ENCODE data around the gene KRT9. TPM values are rescaled to one million over a fixed set of nuclear protein-coding genes. Genes with fewer than 3 reads are reported as not detected.
"Not testable (repeated sequence)": the region's sequence is repeated elsewhere in the genome, so short reads cannot be mapped to it uniquely, and the experiment has no call there.

KRT9 gene
- total RNA-seq, 1 experiment from 2014 or later, result not detected

DNA sequence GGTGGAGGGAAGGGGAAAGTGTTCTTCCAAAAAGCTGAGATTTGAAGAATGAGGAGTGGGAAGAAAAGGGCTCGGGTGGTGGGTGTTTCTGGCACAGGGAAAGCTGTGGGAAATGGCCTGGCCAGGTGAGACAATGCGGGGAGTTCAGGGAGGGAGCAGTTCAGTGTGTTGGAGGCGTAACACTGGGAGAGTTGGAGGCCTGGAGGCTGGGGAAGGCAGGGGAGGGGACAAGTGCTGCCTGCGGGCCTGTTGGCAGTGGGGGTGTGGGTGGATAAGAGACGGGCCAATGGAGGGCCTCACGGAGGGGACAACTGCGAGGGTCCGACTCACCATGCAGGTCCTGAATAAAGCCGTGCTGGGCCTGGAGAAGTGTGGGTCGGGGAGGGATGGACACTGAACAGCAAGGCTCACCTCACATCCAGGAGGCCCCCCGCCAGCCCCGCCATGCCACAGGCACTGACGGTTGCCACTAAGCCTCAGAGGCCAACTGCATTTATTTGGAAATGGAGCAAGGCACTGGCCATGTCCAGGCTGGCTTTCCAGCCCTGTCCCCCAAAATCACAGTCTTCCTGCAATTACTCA, 25.9 kb downstream of the KRT9 start:
- no peak for DNase-seq (ENCODE audit: low read depth)

DNA sequence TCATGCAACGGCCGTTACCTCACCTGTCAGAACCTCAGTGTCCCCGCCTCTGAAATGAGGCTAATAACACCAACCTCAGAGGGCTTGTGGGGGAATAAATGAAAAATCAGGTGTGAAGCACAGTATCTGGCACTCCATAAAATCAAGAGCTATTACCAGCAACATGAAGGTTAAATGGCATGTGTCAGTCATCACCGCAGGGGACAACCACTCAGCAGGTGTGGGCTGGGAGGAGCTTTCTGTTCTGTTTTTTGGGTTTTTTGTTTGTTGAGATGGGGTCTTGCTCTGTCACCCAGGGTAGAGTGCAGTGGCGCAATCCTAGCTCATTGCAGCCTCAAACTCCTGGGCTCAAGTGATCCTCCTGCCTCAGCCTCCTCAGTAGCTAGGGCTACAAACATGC, 26.9 kb downstream of the KRT9 start:
- no peak for DNase-seq (ENCODE audit: low read depth)

DNA sequence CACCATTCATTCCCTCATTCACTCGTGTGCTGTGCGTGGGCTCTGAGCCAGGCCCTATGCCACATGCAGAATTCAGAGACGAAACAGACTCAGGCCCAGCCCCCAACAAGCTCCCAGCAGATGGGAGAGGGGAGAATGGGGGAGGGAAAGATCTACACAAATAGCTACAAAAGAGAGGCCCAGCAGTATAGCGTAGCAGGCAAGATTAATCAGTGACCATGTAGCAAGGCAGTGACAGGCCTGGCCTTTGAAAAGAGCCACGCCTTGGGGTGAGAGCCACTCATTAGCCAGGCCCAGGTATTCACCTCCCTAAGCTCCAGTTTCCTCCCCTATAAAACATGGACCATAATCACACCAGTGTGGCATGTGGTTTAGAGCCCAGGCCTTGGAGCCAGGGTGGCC, 27.4 kb downstream of the KRT9 start:
- DNase-seq (ENCODE audit: low read depth), result no peak

DNA sequence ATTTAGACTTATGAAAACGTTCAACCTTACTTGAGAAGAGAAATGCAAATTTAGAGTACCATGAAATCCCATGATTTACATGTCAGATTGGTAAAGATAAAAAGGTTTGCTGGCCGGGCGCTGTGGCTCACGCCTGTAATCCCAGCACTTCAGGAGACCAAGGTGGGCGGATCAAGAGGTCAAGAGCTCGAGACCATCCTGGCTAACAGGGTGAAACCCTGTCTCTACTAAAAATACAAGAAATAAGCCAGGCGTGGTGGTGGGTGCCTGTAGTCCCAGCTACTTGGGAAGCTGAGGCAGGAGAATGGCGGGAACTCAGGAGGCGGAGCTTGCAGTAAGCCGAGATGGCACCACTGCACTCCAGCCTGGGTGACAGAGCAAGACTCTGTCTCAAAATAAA, 29.1 kb downstream of the KRT9 start:
- not testable (repeated sequence) for DNase-seq (ENCODE audit: low read depth)

DNA sequence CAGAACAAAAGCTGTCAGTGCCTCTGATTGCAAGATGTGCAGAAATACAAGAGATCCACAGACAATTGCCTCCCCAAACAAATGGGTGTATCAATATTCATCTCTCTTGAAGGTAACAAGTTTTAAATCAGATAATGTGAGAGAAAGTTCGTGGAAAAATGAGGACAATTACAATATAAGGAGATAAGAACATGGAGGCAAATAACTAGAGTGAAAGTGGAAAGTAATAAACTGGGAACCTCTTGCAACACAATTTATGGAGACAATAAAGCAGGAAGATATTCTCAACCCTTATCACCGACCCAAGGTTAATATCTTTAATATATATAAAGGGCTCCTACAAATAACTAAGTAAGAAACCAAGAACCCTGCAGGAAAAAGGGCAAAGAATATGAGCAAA, 29.5 kb downstream of the KRT9 start:
- no peak for DNase-seq (ENCODE audit: low read depth)

DNA sequence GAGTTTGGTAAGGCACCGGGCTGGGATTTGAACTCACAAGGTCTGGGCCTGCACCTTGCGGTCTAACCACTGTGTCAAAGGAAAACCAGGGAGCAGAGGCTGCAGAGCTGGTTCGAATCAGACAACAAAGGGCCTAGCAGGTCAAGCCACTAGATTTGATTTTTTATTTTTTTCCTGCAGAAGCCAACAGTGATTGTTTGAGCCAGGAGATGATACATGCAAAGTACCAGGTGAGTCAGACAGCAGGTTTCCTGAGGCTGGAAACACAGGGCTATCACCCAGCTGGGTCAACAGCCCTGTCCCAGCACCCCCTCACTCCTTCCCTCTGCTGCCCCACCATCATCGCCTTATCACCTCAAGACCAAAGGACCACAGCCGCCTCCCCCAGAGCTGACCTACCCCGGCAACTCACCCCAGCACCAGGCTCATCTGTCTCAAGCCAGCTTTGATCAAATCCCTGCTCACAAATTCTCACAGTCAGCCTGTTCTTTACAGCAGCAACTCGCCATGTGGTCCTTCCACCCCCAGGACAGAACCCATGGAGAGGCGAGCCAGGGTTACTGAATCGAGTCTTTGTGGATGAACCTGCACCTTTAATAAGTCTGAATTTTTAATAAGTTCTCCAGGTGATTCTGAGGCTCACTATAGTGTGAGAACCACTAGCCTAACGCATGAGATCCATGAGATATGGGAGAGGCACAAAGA, 30.8 kb downstream of the KRT9 start:
- no peak for DNase-seq (ENCODE audit: low read depth)

DNA sequence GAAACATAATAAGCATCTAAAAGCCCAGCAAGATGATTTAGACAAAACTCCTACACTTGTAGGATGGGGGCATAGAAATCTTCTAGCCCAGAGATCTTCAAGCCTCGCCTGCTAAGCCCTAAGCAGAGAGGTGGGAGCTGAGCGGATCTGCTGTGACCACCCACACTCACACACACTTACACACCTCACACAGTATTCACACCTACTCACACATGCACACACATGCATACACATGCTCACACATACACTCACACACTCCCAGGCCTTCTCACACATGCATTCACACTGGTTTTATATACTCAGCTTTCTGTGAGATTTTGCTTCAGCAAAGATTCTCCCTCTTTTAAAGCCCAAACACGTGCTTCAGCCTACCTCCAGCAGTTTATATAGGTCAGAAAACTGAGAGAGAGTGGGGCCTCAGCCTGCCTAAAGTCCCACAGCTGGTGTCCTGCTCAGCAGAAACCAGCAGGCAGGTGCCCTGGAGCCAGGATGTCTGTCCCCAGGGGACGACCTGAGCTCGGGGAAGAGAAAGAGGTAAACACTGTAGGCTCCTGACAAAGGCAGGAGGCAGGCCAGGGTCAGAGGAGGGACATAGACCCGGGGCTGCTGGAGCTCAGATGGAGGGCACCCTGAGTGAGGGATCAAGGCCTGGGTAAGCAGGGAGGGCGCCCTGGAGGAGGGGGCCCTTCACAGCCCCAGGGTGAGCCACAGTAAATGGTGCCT, 31.7 kb downstream of the KRT9 start:
- no peak for DNase-seq (ENCODE audit: low read depth)

DNA sequence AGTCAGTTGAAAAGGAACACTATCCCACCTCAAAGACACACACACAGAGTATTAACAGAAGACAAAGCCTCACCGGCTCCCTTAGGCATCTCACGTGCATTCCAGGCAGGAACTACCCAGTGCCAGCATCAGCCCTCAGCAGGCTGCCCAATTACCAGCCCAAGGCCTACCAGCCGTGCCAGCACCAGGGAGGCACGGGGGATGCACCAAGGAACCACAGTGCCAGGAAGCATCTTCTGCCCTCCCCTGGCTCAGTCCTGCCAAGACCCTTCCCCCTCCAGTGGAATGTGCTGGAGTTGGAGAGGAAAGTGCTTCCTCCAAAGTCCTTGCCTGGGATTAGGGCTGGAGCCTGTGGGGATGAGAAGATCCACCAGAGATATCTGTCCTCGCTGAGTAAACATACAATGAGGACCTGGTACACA, 32.8 kb downstream of the KRT9 start:
- DNase-seq (ENCODE audit: low read depth), result no peak

DNA sequence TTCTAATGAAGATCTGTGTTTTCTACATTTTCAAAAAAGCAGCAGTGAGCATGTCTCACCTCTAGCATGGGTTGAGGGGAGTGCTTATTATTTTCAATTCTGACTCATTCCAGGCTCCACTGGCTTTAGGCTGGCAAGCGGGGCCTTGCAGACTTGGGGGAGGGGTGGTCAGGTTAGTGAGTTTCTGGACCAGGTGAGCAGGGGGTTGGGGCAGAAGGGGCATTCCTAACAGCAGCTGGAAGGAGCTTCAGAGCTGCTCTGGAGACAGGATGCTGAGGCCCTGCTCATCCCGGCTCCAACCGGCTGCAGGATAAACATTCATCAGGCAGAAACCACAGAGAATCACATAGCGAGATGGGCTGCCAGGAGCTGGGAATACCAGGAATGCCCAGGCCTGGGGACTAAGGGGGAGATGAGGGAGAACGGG, 33.3 kb downstream of the KRT9 start:
- DNase-seq (ENCODE audit: low read depth), result peak; percentile 63

DNA sequence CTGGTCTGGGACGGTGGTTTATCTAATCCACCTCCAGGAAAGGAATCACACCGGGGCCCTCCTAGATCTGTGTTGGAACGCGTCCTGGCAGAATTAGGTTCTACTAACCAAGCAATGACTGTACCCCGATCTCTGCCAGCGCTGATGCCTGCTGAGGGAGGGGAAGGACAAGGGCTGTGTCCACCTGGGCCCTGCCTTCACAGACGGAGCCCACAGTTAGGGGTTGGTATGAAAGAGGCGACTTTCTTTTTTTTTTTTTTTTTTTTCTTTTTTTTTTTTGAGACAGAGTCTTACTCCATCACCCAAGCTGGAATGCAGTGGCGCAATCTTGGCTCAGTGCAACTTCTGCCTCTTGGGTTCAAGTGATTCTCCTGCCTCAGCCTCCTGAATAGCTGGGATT, 33.9 kb downstream of the KRT9 start:
- no peak for DNase-seq (ENCODE audit: low read depth)

DNA sequence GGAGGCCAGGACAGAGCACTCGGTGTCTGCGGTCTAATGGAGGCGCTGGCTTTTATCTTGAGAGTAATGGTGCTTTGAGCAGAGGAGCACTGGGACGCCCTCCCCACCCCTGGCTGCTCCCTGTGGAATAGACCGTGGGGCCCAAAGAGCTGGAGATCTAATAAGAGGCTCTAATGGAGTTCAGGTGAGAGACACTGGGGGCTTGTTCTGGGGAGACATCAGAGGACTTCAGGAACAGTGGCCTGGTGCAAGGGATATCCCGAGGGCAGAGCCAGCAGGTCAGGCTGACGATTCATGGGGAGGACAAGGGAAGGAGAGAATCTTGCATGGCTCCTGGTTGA, 34.3 kb downstream of the KRT9 start:
- no peak for DNase-seq (ENCODE audit: low read depth)

DNA sequence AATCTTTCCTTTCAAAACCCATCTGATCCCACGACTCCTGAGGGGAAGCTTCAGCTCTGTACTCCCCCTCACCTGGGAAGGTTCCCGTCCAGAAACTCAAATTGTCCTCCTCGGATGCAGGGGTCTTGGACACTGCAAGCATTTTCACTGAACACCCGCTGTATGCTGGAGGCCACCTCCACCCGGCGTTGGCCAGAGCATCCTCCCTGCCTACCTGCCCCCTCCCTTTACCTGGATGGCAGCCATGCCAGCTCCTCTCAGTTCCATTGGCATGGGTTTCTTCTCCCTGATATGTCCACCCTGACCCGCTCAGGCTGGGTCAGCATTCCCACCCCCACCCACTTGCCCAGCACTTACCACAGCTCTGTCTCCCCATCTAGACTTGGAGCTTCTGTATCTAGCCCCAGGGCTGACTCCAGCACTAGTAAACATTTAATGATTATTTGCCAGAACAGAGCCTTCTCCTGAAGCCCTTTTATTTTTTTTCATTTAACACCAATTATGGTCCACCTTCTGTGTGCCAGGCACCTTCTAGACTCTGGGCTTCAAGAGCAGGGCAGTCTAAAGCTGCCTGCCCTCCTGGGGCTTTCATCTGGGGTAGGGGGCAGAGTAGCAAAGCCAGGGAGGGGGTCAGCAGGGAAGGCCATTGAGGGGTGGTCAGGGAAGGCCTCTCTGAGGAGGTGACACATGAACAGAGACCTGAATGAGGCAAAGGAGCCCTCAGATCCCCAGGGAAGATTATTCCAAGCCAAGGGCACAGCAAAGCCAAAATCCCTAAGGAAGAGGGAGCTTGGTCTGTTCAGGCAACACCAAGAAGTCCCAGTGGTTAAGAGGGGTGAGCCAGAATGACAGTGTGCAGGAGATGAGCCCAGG, 34.9 kb downstream of the KRT9 start:
- DNase-seq (ENCODE audit: low read depth), result no peak

DNA sequence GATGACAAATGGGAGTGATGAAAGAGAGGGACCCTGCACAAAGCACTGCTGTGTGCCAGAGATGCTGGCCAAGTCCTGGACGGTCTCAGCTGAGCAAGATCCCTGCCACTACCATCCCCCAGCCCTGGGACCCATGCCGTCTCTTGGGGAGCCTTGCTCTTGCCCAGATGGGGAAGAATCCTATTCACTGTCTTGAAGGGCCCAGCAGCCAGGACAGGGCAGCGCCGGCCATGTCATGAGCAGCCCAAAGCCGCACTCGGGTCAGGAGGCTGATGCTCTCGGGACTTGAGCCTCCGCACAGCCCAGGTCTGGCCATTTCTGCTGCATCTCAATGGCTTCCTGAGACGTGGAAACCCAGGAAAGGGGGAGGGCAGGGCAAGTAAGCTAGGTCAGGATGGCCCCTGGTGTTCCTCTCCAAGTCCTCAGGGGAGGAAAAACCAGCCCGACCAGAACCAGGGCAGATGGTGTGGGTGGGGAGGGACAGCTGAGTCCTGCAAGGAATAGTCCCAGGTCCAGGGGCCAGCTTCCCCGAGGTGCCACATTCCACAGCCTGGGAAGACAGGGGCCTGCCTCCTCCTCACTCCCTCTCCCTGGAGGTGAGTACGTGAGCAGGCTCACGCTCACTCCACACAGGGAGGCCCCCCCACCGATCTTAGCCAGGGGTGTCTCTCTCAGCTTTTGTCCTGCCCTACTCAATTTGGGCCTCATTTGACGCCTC, 35.9 kb downstream of the KRT9 start:
- no peak for DNase-seq (ENCODE audit: low read depth)

DNA sequence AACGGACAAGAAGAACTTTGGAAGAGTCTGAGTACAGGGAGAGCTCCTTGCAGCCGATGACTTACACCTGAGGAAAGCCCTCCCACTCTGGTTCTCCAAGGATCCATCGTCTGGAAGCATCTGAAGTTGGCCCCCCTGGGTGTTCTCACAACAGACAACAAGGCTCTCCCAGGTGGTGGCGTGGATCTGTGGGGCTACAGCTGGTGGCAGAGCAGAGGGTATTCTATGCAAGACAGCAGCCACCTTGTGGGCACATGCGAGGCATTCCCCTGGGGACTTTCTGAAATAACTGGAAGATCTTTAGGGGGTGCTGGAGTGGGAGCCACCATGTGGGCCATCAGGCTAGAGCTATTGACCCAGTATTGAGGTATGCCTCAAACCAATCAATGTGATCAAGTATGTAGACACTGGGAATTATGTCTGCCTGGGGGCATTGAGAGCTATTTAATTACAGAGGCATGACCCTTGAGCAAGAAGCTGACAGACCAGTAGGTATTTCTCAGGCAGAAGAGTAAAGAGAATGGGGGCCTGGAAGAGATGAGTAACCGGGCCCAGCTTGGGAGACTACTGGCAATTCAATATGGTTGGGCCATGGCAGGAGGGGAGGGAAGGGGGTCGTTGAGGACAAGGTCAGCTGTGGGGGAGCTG, 36.8 kb downstream of the KRT9 start:
- DNase-seq (ENCODE audit: low read depth), result no peak

DNA sequence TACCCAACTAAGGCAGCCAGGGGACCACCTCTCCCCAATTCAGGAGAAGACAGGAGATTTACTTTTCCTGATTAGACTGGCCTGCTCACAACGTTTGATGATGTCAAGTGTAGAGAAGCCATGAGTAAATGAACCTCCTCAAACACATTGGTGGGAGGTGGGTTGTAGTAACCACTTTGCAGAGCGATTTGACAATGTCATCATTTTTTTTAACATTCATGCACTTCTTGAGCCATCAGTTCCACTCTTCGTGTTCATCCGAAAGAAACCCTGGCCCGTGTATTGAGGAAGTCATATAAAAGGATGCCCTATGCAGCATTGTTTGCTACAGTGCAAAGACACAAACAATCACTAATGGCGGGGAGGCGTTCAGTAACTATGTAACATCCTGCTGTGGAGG, 38.2 kb downstream of the KRT9 start:
- no peak for DNase-seq (ENCODE audit: low read depth)

DNA sequence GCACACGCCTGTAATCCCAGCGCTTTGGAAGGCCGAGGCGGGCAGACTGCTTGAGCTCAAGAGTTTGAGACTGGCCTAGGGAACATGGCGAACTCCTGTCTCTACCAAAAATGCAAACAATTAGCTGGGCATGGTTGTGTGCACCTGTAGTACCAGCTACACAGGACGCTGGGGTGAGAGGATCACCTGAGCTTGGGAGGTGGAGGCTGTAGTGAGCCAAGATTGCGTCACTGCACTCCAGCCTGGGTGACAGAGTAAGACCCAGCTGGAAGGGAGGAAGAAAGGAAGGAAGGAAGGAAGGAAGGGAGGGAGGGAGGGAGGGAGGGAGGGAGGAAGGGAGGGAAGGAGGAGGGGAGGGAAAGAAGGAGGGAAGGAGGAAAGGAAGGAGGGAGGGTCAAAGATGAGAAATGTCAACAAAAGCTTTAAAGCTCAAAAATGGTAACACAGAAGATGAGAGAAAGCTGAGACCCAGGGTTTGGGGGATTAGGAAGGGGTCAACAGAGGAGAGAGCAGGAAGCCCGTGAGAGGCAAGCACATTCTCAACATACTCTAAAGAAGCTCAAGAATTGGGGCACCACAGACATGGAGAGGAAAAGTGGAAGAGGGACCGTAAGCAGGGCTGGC, 38.8 kb downstream of the KRT9 start:
- DNase-seq (ENCODE audit: low read depth), result no peak

DNA sequence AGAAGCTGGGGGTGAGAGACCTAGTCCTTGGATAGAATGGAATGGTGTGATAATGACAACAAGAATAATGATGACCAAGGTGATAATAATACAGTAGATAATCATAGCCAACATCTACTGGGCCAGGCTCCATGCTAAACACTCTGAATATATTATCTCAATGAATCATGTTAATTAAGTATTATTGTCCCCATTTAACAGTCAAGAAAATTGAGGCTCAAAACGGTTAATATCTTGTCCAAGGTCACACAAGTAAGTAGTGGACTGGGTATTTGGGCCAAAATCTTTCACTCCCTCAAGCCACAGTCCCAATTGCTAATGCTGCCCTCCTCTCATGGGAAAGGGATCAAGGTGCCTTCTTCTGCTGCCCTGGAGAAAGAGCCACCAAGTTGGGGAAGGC, 39.9 kb downstream of the KRT9 start:
- no peak for DNase-seq (ENCODE audit: low read depth)

DNA sequence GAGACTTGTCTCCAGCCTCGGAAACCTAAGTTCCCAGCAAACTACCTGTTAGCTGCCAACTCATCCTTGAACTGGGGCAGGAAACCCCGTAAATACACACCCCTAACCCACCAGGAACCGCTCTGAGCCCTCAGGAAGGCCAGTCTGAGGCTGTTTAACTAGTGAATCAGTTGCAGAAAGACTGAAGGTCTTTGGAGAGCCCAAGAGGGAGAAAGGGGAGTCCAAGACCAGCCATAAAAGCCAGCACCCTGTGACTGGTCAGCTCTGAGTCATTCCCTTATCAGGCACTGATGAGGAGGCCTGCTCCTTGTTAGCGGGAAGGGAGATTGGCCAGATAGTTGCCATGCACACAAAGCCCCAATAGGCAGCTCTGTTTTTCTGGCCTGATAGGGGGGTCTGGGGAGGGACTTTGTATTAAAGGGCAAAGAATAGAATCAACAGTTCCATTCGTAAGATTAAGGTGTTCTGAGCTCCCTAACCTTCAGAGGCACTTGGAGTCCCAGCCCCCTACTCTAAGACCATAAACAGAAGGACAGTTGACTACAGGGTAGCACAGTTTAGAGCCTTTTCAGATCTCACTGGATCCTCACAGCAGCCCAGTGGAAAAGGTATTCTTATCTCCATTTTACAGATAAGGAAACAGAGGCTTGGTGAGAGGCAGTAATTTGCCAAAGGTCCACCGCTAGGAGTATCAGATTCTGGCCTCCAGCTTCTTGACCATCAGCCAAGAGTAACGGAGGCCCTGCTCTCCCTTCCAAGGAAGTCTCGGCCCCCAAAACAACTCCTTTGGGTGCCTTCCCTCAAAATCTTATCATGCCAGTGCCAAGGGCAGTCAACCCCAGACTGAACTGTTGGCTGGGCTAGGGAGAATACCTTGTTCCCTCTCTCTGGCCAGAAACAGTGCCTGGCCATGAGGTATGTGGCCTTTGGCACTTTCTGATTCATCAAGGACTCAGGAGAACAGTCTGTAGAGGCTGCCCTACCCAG, 41.5 kb downstream of the KRT9 start:
- peak; percentile 97 for DNase-seq (ENCODE audit: low read depth)

DNA sequence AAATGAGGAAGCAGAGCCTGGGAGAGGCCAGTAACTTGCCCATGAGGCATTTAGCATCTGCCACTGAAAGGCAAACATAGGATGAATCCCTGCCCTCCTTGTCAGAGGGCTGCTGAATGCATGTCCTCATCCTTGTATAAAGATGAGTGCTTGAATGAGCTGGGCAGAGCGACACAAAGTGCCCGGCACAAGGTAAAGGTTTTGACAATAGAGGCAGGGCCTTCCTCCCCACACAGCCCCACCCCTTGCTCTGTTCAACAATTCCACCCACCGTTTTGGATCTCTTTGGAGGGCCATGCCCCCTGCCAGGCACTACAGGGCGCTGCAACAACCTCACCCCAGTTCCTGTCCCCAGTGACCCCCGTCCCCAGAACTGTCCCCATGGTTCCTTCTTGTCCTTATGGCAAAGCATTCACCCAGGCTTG, 42.4 kb downstream of the KRT9 start:
- DNase-seq (ENCODE audit: low read depth), result no peak
